ENCODE results near the gene HPS4. TPM values are rescaled to one million over a fixed set of nuclear protein-coding genes. Genes with fewer than 3 reads are reported as not detected.

The HPS4 gene
- total RNA-seq, 1 experiment from 2014 or later: 26.2 TPM

DNA sequence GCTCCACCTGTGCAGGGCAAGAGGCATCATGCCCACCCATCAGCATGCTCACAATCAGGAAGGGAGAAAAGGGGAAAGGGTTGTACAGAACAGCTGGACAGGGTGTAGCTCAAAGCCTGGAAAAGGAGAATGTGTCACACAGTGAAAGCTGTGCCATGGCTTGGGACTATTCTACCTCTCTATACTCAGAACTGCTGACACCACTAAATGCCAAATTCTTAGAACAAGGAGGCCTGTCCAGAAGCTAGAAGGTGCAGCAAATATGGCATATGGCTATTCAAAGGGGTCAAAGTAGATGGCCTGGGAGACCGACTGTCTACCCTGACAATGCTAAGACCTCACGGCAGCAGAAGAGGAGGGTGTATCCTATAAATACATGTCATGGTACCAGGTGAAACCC lies 12.8 kb downstream of the HPS4 start:
- intact Hi-C loops (cut with micrococcal nuclease; ENCODE audit: unreplicated experiment): no loop called here
- Histone ChIP-seq H3K27me3 (ENCODE audit: control insufficient read depth, insufficient read depth, low read length) (no peaks in the 10 kb centered on the region), H3K36me3 (ENCODE audit: control insufficient read depth, insufficient read depth, low read length) (peaks cover 8% of the 10 kb centered on the region; the same call in 1 of the 2 replicates), H3K4me3 (ENCODE audit: low read depth in 2 of 2, low read length in 2 of 2) (no peak overlapping the region), H3K9me3 (ENCODE audit: control insufficient read depth, insufficient read depth, low read depth, low read length) (no peaks in the 10 kb centered on the region), H3K4me1 (ENCODE audit: control insufficient read depth, insufficient read depth, low read length) (no peaks in the 10 kb centered on the region), H3K27ac (ENCODE audit: low read length) (no peak overlapping the region)
- TF ChIP-seq, protein P1, sequence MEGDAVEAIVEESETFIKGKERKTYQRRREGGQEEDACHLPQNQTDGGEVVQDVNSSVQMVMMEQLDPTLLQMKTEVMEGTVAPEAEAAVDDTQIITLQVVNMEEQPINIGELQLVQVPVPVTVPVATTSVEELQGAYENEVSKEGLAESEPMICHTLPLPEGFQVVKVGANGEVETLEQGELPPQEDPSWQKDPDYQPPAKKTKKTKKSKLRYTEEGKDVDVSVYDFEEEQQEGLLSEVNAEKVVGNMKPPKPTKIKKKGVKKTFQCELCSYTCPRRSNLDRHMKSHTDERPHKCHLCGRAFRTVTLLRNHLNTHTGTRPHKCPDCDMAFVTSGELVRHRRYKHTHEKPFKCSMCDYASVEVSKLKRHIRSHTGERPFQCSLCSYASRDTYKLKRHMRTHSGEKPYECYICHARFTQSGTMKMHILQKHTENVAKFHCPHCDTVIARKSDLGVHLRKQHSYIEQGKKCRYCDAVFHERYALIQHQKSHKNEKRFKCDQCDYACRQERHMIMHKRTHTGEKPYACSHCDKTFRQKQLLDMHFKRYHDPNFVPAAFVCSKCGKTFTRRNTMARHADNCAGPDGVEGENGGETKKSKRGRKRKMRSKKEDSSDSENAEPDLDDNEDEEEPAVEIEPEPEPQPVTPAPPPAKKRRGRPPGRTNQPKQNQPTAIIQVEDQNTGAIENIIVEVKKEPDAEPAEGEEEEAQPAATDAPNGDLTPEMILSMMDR (IDR thresholded peaks at IDR 0.05): no peak
- TF ChIP-seq POLR2AphosphoS5 (IDR thresholded peaks at IDR 0.05; ENCODE audit: low read depth, low read length) (no peak), TCF7L2 (IDR thresholded peaks at IDR 0.05; ENCODE audit: low read depth, low read length) (no peak), SIN3A (IDR thresholded peaks at IDR 0.05; ENCODE audit: borderline replicate concordance, insufficient read depth, low read depth, low read length) (no peak)
- TF ChIP-seq, protein P2, sequence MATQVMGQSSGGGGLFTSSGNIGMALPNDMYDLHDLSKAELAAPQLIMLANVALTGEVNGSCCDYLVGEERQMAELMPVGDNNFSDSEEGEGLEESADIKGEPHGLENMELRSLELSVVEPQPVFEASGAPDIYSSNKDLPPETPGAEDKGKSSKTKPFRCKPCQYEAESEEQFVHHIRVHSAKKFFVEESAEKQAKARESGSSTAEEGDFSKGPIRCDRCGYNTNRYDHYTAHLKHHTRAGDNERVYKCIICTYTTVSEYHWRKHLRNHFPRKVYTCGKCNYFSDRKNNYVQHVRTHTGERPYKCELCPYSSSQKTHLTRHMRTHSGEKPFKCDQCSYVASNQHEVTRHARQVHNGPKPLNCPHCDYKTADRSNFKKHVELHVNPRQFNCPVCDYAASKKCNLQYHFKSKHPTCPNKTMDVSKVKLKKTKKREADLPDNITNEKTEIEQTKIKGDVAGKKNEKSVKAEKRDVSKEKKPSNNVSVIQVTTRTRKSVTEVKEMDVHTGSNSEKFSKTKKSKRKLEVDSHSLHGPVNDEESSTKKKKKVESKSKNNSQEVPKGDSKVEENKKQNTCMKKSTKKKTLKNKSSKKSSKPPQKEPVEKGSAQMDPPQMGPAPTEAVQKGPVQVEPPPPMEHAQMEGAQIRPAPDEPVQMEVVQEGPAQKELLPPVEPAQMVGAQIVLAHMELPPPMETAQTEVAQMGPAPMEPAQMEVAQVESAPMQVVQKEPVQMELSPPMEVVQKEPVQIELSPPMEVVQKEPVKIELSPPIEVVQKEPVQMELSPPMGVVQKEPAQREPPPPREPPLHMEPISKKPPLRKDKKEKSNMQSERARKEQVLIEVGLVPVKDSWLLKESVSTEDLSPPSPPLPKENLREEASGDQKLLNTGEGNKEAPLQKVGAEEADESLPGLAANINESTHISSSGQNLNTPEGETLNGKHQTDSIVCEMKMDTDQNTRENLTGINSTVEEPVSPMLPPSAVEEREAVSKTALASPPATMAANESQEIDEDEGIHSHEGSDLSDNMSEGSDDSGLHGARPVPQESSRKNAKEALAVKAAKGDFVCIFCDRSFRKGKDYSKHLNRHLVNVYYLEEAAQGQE (IDR thresholded peaks at IDR 0.05; ENCODE audit: insufficient read depth in 1 of 2, low read depth in 2 of 2, low read length in 1 of 2): no peak
- BruUV-seq (replicated peaks): no TSS peak
- CTCF ChIA-PET: no interaction called here
- POLR2A ChIA-PET: no interaction called here
- DNase-seq (ENCODE audit: low read depth, low spot score): no peak
- in situ Hi-C loops (cut with HindIII; ENCODE audit: low pct_unique_long_range_greater_than_20kb, low sequenced_read_pairs): no loop called here
- ATAC-seq: no peak

- ATAC-seq (no peak), DNase-seq (ENCODE audit: low read depth, low spot score) (no peak)
- Histone ChIP-seq H3K9me3 (ENCODE audit: control insufficient read depth, insufficient read depth, low read depth, low read length) (no peaks in the 10 kb centered on the region), H3K4me3 (ENCODE audit: low read depth in 2 of 2, low read length in 2 of 2) (no peak overlapping the region), H3K27ac (ENCODE audit: low read length) (no peak overlapping the region), H3K27me3 (ENCODE audit: control insufficient read depth, insufficient read depth, low read length) (no peaks in the 10 kb centered on the region), H3K36me3 (ENCODE audit: control insufficient read depth, insufficient read depth, low read length) (peaks cover 3% of the 10 kb centered on the region), H3K4me1 (ENCODE audit: control insufficient read depth, insufficient read depth, low read length) (no peaks in the 10 kb centered on the region)
- no peak for TF ChIP-seq SIN3A (IDR thresholded peaks at IDR 0.05; ENCODE audit: borderline replicate concordance, insufficient read depth, low read depth, low read length)
- TF ChIP-seq, protein P2 (IDR thresholded peaks at IDR 0.05; ENCODE audit: insufficient read depth in 1 of 2, low read depth in 2 of 2, low read length in 1 of 2): no peak
- TF ChIP-seq, protein P1 (IDR thresholded peaks at IDR 0.05): no peak
- no peak for TF ChIP-seq TCF7L2 (IDR thresholded peaks at IDR 0.05; ENCODE audit: low read depth, low read length)
- TF ChIP-seq POLR2AphosphoS5 (IDR thresholded peaks at IDR 0.05; ENCODE audit: low read depth, low read length): no peak
- intact Hi-C loops (cut with micrococcal nuclease; ENCODE audit: unreplicated experiment): loop anchor here (10.0 kb wide), 1 partner anchor 101 kb away; no protein-coding TSS in a partner anchor
- ChIA-PET CTCF (interaction anchor here (0.6 kb wide), 1 partner anchor 78 kb away, joined by 3 read pairs; no protein-coding TSS in a partner anchor), POLR2A (no interaction called here)
- BruUV-seq (replicated peaks): no TSS peak
- in situ Hi-C loops (cut with HindIII; ENCODE audit: low pct_unique_long_range_greater_than_20kb, low sequenced_read_pairs): no loop called here
Measured at GRCh38 chr22:26466196-26466595, 17.4 kb downstream of the HPS4 start.

Data from Panc1 (cell line).